ENCODE results near the gene ETV4.

- TF ChIP-seq, protein P1, sequence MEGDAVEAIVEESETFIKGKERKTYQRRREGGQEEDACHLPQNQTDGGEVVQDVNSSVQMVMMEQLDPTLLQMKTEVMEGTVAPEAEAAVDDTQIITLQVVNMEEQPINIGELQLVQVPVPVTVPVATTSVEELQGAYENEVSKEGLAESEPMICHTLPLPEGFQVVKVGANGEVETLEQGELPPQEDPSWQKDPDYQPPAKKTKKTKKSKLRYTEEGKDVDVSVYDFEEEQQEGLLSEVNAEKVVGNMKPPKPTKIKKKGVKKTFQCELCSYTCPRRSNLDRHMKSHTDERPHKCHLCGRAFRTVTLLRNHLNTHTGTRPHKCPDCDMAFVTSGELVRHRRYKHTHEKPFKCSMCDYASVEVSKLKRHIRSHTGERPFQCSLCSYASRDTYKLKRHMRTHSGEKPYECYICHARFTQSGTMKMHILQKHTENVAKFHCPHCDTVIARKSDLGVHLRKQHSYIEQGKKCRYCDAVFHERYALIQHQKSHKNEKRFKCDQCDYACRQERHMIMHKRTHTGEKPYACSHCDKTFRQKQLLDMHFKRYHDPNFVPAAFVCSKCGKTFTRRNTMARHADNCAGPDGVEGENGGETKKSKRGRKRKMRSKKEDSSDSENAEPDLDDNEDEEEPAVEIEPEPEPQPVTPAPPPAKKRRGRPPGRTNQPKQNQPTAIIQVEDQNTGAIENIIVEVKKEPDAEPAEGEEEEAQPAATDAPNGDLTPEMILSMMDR (IDR thresholded peaks at IDR 0.05), result no peak
- TF ChIP-seq POLR2A (IDR thresholded peaks at IDR 0.05), result no peak
Measured at GRCh38 chr17:43587647-43588046, 41.5 kb upstream of the ETV4 start.

All from testis (tissue), 2 donors.